ENCODE data around the gene EPO. TPM values are rescaled to one million over a fixed set of nuclear protein-coding genes. Genes with fewer than 3 reads are reported as not detected.

The EPO gene
- total and polyA plus RNA-seq, 2 experiments from 2014 or later, result 0.46 TPM; not detected in 1

DNA sequence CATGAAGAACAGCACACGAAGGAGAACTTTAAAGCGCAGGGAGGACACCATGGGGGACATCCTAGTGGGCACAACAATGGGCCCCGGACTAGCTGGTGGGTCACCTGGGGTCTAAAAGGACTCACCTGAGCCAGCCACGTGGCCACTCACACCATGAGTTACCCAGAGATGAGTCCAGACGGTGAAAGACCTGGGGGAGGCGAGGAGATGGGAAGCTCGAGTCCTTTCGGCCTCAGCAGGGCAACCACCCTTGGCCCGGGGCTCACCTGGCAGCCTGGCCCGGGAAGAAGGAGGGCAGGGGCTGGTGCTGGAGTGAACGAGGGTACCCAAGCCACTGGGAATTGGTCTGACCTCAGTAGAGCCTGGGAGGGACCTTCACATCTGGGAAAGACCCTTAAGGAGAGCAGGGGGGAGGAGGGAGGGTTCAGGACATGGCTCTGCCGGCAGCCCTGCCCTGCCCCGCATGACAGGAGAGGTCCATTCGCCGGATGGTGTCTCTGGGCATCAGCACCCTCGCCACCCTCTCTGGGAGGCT, 31.9 kb upstream of the EPO start:
- H3K27ac ChIP-seq, result no peak overlapping the region
- no peak for DNase-seq (ENCODE audit: low read depth in 1 of 2, low spot score in 1 of 2)
- H3K27me3 ChIP-seq, result no peaks in the 10 kb centered on the region
- no peak overlapping the region for H3K4me3 ChIP-seq
- H3K9me3 ChIP-seq (ENCODE audit: low read depth), result no peaks in the 10 kb centered on the region
- TF ChIP-seq, protein P1, sequence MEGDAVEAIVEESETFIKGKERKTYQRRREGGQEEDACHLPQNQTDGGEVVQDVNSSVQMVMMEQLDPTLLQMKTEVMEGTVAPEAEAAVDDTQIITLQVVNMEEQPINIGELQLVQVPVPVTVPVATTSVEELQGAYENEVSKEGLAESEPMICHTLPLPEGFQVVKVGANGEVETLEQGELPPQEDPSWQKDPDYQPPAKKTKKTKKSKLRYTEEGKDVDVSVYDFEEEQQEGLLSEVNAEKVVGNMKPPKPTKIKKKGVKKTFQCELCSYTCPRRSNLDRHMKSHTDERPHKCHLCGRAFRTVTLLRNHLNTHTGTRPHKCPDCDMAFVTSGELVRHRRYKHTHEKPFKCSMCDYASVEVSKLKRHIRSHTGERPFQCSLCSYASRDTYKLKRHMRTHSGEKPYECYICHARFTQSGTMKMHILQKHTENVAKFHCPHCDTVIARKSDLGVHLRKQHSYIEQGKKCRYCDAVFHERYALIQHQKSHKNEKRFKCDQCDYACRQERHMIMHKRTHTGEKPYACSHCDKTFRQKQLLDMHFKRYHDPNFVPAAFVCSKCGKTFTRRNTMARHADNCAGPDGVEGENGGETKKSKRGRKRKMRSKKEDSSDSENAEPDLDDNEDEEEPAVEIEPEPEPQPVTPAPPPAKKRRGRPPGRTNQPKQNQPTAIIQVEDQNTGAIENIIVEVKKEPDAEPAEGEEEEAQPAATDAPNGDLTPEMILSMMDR (IDR thresholded peaks at IDR 0.05; ENCODE audit: low read depth, low read length), result no peak
- peaks cover 16% of the 10 kb centered on the region for H3K4me1 ChIP-seq (ENCODE audit: low read depth)
- H3K36me3 ChIP-seq, result peaks cover 36% of the 10 kb centered on the region

DNA sequence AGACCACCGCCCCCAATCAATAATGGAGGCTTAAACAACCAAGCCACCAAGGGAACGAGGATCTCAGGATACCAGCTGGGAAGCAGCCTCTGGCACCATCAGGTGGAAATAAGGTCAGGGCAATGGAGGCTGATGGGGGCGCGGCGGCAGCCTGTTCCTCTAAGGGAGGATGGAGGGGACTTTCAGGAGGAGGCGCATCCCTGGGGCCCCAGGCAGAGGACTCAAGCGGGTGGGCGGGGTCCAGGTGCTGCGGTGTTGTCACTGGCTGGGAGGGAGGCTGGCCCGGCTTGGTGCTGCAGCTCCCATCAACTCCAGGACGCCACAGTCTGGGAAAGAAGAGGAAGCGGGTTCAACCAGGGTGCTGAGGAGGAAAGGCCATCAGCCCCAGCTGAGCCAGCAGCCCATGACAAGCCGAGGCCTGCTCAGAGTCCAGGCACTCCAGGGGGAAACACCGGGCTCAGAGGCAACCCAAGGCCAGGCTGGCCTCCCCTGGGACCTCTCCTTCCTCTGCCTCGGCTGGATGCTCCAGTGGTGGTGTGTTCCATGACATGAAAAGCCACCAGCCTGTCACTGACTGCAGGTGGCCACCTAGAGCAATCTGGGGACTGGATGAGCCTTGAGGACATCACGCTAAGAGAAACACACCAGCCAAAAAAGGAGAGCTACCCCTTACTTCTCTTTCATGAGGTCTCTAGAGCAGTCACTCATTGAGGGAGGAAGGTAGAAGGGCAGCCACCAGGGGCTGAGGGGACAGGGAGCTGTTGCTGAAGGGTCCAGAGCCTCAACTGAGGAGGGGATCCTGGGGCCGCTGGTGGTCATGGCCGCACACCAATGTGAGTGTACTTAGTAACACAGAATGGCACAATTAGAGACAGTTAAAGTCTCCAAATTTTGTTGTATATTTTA, 30.8 kb upstream of the EPO start:
- DNase-seq (ENCODE audit: low read depth in 1 of 2, low spot score in 1 of 2), result no peak
- peaks cover 28% of the 10 kb centered on the region for H3K36me3 ChIP-seq
- no peaks in the 10 kb centered on the region for H3K9me3 ChIP-seq (ENCODE audit: low read depth)
- peaks cover 16% of the 10 kb centered on the region for H3K4me1 ChIP-seq (ENCODE audit: low read depth)
- TF ChIP-seq, protein P1 (IDR thresholded peaks at IDR 0.05; ENCODE audit: low read depth, low read length), result no peak
- no peak overlapping the region for H3K4me3 ChIP-seq
- no peaks in the 10 kb centered on the region for H3K27me3 ChIP-seq
- no peak overlapping the region for H3K27ac ChIP-seq

GRCh38 chr7:100691676-100692577, 28.3 kb upstream of the EPO start:
- Histone ChIP-seq H3K4me3 (peak overlapping the region; percentile 2), H3K4me1 (ENCODE audit: low read depth) (peaks cover 16% of the 10 kb centered on the region), H3K27ac (no peak overlapping the region), H3K27me3 (no peaks in the 10 kb centered on the region), H3K36me3 (peaks cover 13% of the 10 kb centered on the region), H3K9me3 (ENCODE audit: low read depth) (no peaks in the 10 kb centered on the region)
- peak; percentile 78 to 90 for DNase-seq (ENCODE audit: low read depth in 1 of 2, low spot score in 1 of 2)
- TF ChIP-seq, protein P1 (IDR thresholded peaks at IDR 0.05; ENCODE audit: low read depth, low read length), result peak; percentile 92

DNA sequence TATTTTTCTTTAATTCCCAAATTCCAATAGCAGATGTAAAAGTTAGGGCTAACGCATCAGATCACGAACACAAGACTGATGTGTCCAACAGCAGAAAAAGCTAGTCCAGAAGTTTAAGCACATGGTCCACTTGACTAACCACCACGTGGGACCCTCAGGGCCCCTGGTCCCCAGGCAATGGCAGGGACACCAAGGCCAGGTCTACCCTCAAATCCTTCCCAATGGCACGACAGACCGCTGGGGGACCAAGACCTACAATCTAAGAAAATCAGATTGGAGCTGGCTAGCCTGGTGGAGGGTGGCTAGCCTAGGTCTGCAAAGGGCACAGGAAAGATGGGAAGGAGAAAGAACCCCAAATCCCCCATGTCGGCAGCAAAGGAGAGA, 27.7 kb upstream of the EPO start:
- TF ChIP-seq, protein P1 (IDR thresholded peaks at IDR 0.05; ENCODE audit: low read depth, low read length), result no peak
- no peak overlapping the region for H3K27ac ChIP-seq
- H3K4me3 ChIP-seq, result peak overlapping the region; percentile 95
- H3K9me3 ChIP-seq (ENCODE audit: low read depth), result no peaks in the 10 kb centered on the region
- H3K36me3 ChIP-seq, result peaks cover 7% of the 10 kb centered on the region
- H3K4me1 ChIP-seq (ENCODE audit: low read depth), result peaks cover 16% of the 10 kb centered on the region
- DNase-seq (ENCODE audit: low read depth in 1 of 2, low spot score in 1 of 2), result no peak
- H3K27me3 ChIP-seq, result no peaks in the 10 kb centered on the region

GRCh38 chr7:100693312-100694097, 26.8 kb upstream of the EPO start:
- DNase-seq (ENCODE audit: low read depth in 1 of 2, low spot score in 1 of 2), result peak in 1 of 2 donors; percentile 63
- H3K27ac ChIP-seq, result peak overlapping the region; percentile 93
- no peaks in the 10 kb centered on the region for H3K27me3 ChIP-seq
- H3K4me1 ChIP-seq (ENCODE audit: low read depth), result peaks cover 16% of the 10 kb centered on the region
- TF ChIP-seq, protein P1 (IDR thresholded peaks at IDR 0.05; ENCODE audit: low read depth, low read length), result no peak
- peak overlapping the region; percentile 95 for H3K4me3 ChIP-seq
- no peaks in the 10 kb centered on the region for H3K36me3 ChIP-seq
- no peaks in the 10 kb centered on the region for H3K9me3 ChIP-seq (ENCODE audit: low read depth)

All from cardiac muscle cell (in vitro differentiated cells and primary cell).